Measurements from ENCODE around the gene AQR.

- TF ChIP-seq CTCF (conservative IDR thresholded peaks at IDR 0.05; ENCODE audit: low read length): no peak
- TF ChIP-seq EZH2phosphoT487 (IDR thresholded peaks at IDR 0.05; ENCODE audit: borderline replicate concordance): no peak
Observed at GRCh38 chr15:34855893-34856292, 113.6 kb downstream of the AQR start.

Data from Loucy (cell line).